GM19043 (cell line): ENCODE data around the gene ZNF12.

Experiments used
- ATAC-seq: cut with Tn5 transposase; IDR thresholded peaks from one replicate; pipeline ENCODE4 v1.9.1; 2021; ENCODE audit warnings: low read depth; ENCODE audit not compliant: unreplicated experiment

ZNF12 gene

DNA sequence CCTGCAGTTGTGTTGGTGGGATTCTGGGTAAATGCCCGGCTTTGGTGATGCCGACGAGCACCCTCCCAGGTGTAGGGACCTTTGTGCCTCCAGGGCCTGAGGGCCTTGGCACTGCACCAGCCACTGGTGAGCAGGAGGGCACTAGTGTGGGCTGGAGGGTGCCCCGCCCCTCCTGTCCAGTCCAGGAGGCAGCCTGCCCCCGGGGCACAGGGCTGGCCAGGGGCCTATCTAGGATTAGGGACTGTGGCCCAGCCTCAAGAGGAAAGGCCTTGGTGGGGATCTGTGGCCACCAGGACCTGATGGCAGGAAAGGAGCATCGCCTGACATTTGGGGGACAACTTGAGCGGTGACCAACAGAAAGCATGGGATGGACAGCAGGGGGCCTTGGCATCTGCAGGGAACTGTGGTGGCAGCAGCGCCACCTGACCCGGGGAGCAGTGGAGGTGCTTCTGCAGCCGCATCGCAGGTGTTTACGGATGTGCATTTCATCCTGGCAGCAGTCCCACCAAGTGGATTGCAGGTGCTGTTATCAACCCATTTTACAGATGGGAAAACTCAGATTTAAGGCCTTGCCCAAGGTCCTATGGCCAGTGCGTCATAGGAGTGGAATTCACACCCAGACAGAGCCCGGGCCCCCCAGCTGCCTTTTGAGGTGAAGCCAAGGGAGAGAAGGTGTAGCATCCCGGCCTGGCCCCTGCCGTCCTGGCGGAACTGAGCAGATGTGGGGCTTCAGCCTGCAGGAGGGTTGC is 58.5 kb downstream of the ZNF12 start:
- ATAC-seq, result no peak

DNA sequence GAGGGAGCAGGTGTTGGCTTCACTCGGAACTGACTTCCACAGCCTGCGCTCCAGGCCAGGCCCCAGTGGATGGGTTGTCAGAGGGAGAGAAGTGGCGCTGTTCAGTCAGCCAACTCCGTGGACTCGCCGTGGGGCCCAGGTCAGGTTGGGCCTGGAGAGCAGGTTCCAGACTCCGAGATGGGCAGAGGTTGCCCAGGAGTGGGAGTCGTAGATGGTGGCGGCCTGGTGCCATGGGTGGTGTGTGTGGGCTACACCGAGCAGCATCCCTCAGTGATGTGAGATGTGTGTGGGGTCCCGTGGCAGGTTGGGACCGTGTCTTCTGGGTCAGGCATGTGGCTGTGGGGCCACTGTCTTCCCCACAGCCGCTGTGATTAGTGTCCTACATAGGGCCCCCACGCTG is 59.2 kb downstream of the ZNF12 start:
- ATAC-seq, result no peak

DNA sequence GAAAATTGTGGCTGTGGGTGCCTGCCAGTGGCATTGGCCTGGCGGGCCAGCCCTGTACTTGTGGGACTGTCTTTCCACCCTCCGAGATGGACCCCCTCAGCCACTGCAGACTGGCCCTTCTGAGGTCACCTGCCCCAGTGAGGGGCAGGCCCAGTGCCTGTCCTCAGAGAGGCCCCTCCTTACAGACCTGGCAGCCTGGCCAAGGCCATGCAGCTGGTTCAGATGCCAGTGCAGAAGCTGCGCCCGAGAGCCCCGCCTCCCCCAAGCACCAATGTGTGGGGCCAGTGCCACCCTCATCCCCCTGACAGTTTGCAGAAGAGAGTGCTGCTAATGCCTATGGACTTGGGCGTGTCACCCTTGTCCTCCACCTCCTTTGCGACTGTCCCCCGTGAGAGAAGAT is 59.7 kb downstream of the ZNF12 start:
- no peak for ATAC-seq

DNA sequence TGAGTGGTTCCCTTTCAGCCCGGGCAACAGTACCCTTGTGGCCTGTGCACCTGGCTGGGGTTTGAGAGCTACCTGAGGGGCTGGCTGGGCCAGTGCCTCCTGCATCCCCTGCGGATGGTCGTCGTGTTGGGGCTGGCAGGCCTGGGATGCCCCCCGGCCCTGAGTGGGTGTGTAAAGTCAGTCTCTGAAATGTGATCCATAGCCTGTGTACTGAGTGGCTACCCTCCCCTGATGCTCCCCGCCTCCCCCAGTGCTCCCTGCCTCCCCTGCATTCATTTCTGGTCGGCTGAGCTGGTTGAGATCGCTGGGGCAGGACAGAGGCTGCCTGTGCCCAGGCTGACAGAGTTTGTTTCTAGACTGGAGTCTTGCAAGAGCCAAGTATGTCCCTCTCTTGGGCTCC is 60.3 kb downstream of the ZNF12 start:
- ATAC-seq, result no peak

DNA sequence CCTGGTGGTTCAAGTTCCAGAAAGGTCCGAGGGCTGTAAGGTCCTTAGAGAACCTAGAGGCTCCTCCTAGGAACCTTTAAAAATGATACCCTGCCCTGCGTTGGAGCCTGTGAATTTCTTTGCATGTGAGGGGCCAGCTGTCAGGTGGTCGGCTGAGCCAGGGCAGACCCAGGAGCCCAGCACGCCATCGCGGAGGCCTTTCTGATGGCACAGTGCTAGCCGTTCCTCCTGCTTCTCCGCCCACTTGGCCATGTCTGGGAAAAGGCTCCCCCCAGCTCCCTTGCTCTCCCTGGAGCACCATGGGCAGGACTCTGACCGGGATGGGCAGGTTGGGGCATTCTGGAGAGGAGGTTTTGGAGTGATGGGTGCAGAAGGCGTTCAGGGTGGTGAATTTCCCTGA is 62.0 kb downstream of the ZNF12 start:
- ATAC-seq, result no peak

DNA sequence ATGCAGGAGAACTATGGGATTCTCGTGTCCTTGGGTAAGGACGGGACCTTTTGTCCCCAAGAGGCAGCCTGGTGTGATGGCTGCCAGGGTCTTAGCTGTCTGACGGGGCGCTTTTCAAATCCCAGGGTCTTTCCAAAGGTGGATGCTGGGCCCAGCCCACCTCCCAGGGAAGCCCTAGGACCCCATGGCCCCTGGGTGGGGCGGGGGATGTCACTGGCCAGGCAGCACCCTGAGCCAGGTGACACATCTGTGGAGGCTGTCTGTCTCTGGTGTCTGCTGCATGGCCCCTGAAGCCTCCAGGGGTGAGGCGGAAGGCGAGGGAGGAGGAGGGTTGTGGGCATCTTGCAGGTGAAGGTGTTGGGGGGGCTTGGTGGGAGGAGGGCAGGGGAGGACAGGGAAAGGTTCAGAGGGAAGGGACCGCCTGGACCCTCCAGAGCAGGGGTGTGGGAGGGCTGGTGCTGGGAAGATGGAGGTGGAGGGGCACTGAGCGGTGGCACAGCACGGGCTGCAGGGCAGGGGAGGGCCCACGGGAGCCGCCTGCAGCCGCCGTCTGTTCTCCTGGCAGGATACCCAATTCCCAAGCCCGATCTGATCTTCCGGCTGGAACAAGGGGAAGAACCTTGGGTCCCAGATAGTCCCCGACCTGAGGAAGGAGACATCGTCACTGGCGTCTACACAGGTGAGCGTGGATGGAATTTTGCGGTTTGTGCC is 62.7 kb downstream of the ZNF12 start:
- no peak for ATAC-seq

DNA sequence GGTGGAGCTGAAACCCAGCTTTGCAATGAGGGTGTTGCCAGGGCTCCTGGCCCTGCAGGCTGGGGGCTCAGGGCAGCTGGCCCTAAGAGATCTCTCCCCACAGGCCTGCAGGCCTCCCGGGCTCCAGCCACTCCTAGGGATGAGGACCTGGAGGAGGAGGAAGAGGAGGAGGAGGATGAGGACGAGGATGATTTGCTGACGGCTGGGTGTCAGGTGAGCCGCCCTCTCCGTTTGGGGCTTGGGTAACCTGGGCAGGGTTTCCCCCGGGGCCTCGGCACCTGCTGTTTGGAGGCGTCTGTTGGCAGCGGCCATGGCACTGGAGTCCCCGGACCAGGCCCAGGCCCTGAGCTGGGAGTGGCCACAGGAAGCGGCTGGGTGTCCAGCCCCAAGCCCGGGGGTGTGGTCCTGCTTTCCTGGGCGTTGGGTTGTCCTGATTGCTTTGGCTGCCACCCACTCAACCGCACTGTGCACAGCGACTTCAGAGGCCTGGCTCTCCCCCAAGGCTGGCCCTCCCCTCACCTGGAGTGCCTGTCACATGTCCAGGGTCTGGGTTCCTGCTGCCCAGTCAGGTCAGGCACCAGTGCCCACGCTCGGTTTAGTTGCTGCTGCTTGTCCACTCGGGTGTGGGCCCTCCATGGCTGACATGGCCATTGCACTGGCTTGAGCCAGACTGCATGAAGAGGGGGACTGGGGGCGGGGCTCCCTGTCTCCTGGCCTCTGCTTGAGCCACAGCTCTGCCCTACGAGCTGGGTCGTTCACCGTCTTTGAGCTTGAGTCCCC is 63.7 kb downstream of the ZNF12 start:
- no peak for ATAC-seq

DNA sequence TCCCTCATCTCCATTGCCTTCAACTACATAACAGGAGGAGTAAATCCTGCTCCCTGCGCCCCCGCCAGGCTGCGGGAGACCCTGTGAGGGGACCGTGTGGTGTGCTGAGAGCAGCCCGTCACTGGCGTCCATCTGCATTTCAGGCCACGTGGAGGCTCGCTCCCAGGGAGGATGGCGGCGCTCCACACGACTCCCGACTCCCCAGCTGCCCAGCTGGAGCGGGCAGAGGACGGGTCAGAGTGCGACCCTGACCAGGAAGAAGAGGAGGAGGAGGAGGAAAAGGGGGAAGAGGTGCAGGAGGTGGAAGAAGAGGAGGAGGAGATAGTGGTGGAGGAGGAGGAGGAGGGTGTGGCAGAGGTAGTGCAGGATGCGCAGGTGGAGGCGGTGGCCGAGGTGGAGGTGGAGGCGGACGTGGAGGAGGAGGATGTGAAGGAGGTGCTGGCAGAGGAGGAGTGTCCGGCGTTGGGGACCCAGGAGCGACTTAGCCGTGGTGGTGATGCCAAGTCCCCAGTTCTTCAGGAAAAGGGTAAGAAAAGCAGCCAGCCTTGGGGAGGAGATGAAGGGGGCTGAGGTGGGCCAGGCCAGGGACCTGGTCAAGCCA is 64.4 kb downstream of the ZNF12 start:
- no peak for ATAC-seq

DNA sequence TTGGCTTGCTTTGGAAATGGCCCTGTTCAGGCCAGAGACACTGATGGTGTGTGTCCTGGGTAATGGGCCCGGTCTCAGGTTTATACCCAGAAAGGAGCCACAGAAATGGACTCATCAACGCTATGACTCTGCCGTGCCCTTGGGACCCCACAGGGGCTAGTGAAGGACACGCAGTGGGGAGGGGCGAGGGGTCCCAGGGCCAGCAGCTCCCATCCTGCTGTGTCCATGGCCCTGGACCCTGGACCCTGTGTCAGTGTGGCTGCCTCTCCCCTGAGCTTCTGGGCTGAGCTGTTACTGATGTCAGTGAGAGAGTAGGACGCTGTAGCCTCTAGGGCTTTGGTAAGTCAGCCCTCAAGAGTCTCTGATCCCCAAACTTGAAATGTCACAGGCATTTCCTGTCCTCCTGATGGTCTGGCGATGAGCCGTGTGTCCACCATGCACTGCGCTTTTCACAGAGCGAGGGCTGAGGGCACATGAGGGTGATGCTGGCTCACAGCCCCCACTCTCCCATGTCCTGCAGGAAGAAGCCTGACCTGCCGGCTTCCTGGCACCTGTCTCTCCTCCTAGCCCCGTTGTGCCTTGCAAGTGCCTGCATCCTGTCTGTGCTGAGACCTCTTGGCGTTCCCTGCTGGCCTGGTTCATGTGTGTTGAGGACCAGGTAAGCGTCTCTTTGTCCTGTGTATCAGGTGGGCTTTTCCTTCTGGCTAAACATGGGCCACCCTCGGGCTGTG is 65.3 kb downstream of the ZNF12 start:
- no peak for ATAC-seq

DNA sequence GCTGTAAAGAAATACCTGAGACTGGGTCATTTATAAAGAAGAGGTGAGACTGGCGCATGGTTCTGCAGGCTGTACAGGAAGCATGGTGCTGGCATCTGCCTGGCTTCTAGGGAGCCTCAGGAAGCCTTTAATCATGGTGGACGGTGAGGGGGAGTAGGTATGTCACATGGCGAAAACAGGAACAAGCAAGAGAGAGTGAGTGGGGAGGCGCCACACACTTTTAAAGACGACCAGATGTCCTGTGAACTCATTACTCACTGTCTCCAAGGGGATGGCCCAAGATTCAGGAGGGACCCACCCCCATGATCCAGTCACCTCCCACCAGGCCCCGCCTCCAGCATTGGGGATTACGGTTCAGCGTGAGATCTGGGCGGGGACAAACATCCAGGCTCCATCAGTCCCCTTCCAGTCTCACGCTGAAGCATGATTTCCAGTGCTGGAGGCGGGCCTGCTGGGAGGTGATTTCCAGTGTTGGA is 66.5 kb downstream of the ZNF12 start:
- no peak for ATAC-seq

DNA sequence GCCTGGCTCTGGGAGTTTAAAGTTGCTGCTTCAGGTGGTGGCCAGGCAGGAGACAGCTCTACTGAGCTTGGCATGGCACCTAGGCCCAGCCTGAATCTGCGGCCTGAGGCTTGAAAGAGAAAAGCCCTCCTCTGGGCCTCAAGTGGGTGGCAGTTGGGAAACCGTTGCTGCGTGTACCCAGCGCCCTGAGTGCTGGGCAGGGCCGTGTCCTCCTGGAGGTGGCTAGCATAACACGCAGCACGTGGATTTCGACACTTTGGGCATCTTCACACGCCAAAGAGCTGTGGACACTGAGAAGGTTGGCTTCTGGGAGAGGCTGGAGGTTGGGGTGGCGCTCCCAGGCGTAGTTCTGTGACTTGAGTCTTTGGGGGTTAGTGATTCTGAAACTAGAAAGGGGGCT is 67.1 kb downstream of the ZNF12 start:
- no peak for ATAC-seq

DNA sequence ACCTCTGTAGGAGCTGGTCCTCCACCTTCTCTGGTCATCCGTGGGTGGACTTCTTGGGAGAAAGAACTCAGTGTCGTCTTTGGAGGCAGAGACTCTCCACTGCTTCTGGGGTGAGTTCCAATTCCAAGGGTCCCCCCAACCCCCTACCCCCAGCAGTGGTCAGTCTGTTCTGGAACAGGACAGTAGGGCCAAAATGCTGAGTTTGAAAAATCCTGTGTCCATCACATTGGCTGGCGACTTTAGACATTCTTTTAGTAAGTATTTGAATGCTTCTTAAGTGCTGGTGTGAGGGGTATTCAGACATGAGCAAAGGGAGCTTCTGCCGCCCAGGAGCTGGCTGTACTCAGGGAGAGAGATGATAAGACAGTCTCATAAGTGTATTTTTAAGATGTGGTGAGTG is 67.7 kb downstream of the ZNF12 start:
- ATAC-seq, result no peak
